ENCODE results near the gene PARD3B. TPM values are rescaled to one million over a fixed set of nuclear protein-coding genes. Genes with fewer than 3 reads are reported as not detected.
A peak's percentile ranks its signal among the peaks of the same experiment; 100 is the strongest.

Gene PARD3B
- total RNA-seq, 1 experiment from 2014 or later: 3.6 TPM

GRCh38 chr2:204727368-204727767 lies 182.1 kb downstream of the PARD3B start:
- no peak for TF ChIP-seq TCF7L2 (IDR thresholded peaks at IDR 0.05; ENCODE audit: low read depth, low read length)
- 0 out of 2 replicates have a peak, but pooled peaks have one; percentile 3 for TF ChIP-seq CTCF (IDR thresholded peaks at IDR 0.05)
- no peak for TF ChIP-seq REST (IDR thresholded peaks at IDR 0.05; ENCODE audit: insufficient read depth in 1 of 2, low read depth in 2 of 2, low read length in 1 of 2)
- TF ChIP-seq POLR2AphosphoS5 (IDR thresholded peaks at IDR 0.05; ENCODE audit: low read depth, low read length): no peak
- DNase-seq (ENCODE audit: low read depth, low spot score) (no peak), ATAC-seq (no peak)
- CTCF ChIA-PET: no interaction called here
- H3K27me3 ChIP-seq (ENCODE audit: control insufficient read depth, insufficient read depth, low read length): no peaks in the 10 kb centered on the region
- H3K4me1 ChIP-seq (ENCODE audit: control insufficient read depth, insufficient read depth, low read length): no peaks in the 10 kb centered on the region
- H3K36me3 ChIP-seq (ENCODE audit: control insufficient read depth, insufficient read depth, low read length): no peaks in the 10 kb centered on the region
- in situ Hi-C loops (cut with HindIII; ENCODE audit: low pct_unique_long_range_greater_than_20kb, low sequenced_read_pairs): no loop called here
- POLR2A ChIA-PET: no interaction called here
- H3K9me3 ChIP-seq (ENCODE audit: control insufficient read depth, insufficient read depth, low read depth, low read length): no peaks in the 10 kb centered on the region
- intact Hi-C loops (cut with micrococcal nuclease; ENCODE audit: unreplicated experiment): no loop called here
- H3K27ac ChIP-seq (ENCODE audit: low read length): no peak overlapping the region
- no TSS peak for BruUV-seq (replicated peaks)
- no peak overlapping the region for H3K4me3 ChIP-seq (ENCODE audit: low read depth in 2 of 2, low read length in 2 of 2)

GRCh38 chr2:204730603-204731002 lies 185.3 kb downstream of the PARD3B start:
- in situ Hi-C loops (cut with HindIII; ENCODE audit: low pct_unique_long_range_greater_than_20kb, low sequenced_read_pairs) (no loop called here), intact Hi-C loops (cut with micrococcal nuclease; ENCODE audit: unreplicated experiment) (no loop called here)
- no peak for TF ChIP-seq SIN3A (IDR thresholded peaks at IDR 0.05; ENCODE audit: borderline replicate concordance, insufficient read depth, low read depth, low read length)
- no peak for TF ChIP-seq POLR2AphosphoS5 (IDR thresholded peaks at IDR 0.05; ENCODE audit: low read depth, low read length)
- no peak for TF ChIP-seq TCF7L2 (IDR thresholded peaks at IDR 0.05; ENCODE audit: low read depth, low read length)
- no peak for TF ChIP-seq REST (IDR thresholded peaks at IDR 0.05; ENCODE audit: insufficient read depth in 1 of 2, low read depth in 2 of 2, low read length in 1 of 2)
- TF ChIP-seq CTCF (IDR thresholded peaks at IDR 0.05): no peak
- BruUV-seq (replicated peaks): no TSS peak
- H3K4me3 ChIP-seq (ENCODE audit: low read depth in 2 of 2, low read length in 2 of 2): no peak overlapping the region
- no peak for DNase-seq (ENCODE audit: low read depth, low spot score)
- no peaks in the 10 kb centered on the region for H3K9me3 ChIP-seq (ENCODE audit: control insufficient read depth, insufficient read depth, low read depth, low read length)
- POLR2A ChIA-PET: no interaction called here
- ATAC-seq: no peak
- no peak overlapping the region for H3K27ac ChIP-seq (ENCODE audit: low read length)
- H3K36me3 ChIP-seq (ENCODE audit: control insufficient read depth, insufficient read depth, low read length): no peaks in the 10 kb centered on the region
- CTCF ChIA-PET: no interaction called here
- no peaks in the 10 kb centered on the region for H3K27me3 ChIP-seq (ENCODE audit: control insufficient read depth, insufficient read depth, low read length)
- no peaks in the 10 kb centered on the region for H3K4me1 ChIP-seq (ENCODE audit: control insufficient read depth, insufficient read depth, low read length)

All from Panc1 (cell line).